ENCODE results near the gene SPRED2.

SPRED2 gene

GRCh38 chr2:65397122-65397521, 35.3 kb downstream of the SPRED2 start:
- H3K4me1 Mint-ChIP-seq (ENCODE audit: low read depth in 2 of 2) = peaks cover 2 to 10% of the 10 kb centered on the region in 2 donors
- H3K27me3 Mint-ChIP-seq = peaks cover 0 to 6% of the 10 kb centered on the region in 2 donors
- DNase-seq (no peak), ATAC-seq (replicated peaks) (no peak)
- H3K4me3 Mint-ChIP-seq = no peak overlapping the region
- H3K36me3 Mint-ChIP-seq (ENCODE audit: insufficient read depth) = no peaks in the 10 kb centered on the region
- H3K9me3 Mint-ChIP-seq = no peaks in the 10 kb centered on the region
- H3K27ac Mint-ChIP-seq = no peak overlapping the region

- H3K4me3 Mint-ChIP-seq = no peak overlapping the region
- H3K9me3 Mint-ChIP-seq = no peaks in the 10 kb centered on the region
- peaks cover 0 to 6% of the 10 kb centered on the region in 2 donors for H3K27me3 Mint-ChIP-seq
- H3K4me1 Mint-ChIP-seq (ENCODE audit: low read depth in 2 of 2) = peaks cover 2 to 10% of the 10 kb centered on the region in 2 donors
- DNase-seq (no peak), ATAC-seq (replicated peaks) (no peak)
- H3K36me3 Mint-ChIP-seq (ENCODE audit: insufficient read depth) = no peaks in the 10 kb centered on the region
- H3K27ac Mint-ChIP-seq = no peak overlapping the region
Measured at GRCh38 chr2:65396348-65397026, 35.9 kb downstream of the SPRED2 start.

- ATAC-seq (replicated peaks) (no peak), DNase-seq (no peak)
- H3K27ac Mint-ChIP-seq = no peak overlapping the region
- H3K27me3 Mint-ChIP-seq = peaks cover 0 to 6% of the 10 kb centered on the region in 2 donors
- H3K4me1 Mint-ChIP-seq (ENCODE audit: low read depth in 2 of 2) = peaks cover 2 to 10% of the 10 kb centered on the region in 2 donors
- no peaks in the 10 kb centered on the region for H3K9me3 Mint-ChIP-seq
- no peaks in the 10 kb centered on the region for H3K36me3 Mint-ChIP-seq (ENCODE audit: insufficient read depth)
- no peak overlapping the region for H3K4me3 Mint-ChIP-seq
Measured at GRCh38 chr2:65395621-65396347, 36.6 kb downstream of the SPRED2 start.

GRCh38 chr2:65393743-65394422, 38.5 kb downstream of the SPRED2 start:
- no peaks in the 10 kb centered on the region for H3K9me3 Mint-ChIP-seq
- ATAC-seq (replicated peaks) (no peak), DNase-seq (no peak)
- H3K36me3 Mint-ChIP-seq (ENCODE audit: insufficient read depth) = no peaks in the 10 kb centered on the region
- peaks cover 2 to 10% of the 10 kb centered on the region in 2 donors for H3K4me1 Mint-ChIP-seq (ENCODE audit: low read depth in 2 of 2)
- no peak overlapping the region for H3K4me3 Mint-ChIP-seq
- peaks cover 0 to 6% of the 10 kb centered on the region in 2 donors for H3K27me3 Mint-ChIP-seq
- H3K27ac Mint-ChIP-seq = no peak overlapping the region

GRCh38 chr2:65393046-65393445, 39.4 kb downstream of the SPRED2 start:
- H3K4me1 Mint-ChIP-seq (ENCODE audit: low read depth in 2 of 2) = peaks cover 2 to 10% of the 10 kb centered on the region in 2 donors
- no peak overlapping the region for H3K27ac Mint-ChIP-seq
- no peaks in the 10 kb centered on the region for H3K9me3 Mint-ChIP-seq
- no peak overlapping the region for H3K4me3 Mint-ChIP-seq
- peaks cover under 1% of the 10 kb centered on the region for H3K36me3 Mint-ChIP-seq (ENCODE audit: insufficient read depth)
- DNase-seq (no peak), ATAC-seq (replicated peaks) (no peak)
- peaks cover 0 to 6% of the 10 kb centered on the region in 2 donors for H3K27me3 Mint-ChIP-seq

- peaks cover 0 to 6% of the 10 kb centered on the region in 2 donors for H3K27me3 Mint-ChIP-seq
- H3K36me3 Mint-ChIP-seq (ENCODE audit: insufficient read depth) = peaks cover 4% of the 10 kb centered on the region
- no peak overlapping the region for H3K4me3 Mint-ChIP-seq
- peaks cover 2 to 6% of the 10 kb centered on the region in 2 donors for H3K4me1 Mint-ChIP-seq (ENCODE audit: low read depth in 2 of 2)
- DNase-seq (no peak), ATAC-seq (replicated peaks) (no peak)
- H3K9me3 Mint-ChIP-seq = no peaks in the 10 kb centered on the region
- no peak overlapping the region for H3K27ac Mint-ChIP-seq
Measured at GRCh38 chr2:65392609-65393008, 39.8 kb downstream of the SPRED2 start.

GRCh38 chr2:65390134-65390533, 42.3 kb downstream of the SPRED2 start:
- peaks cover 0 to 2% of the 10 kb centered on the region in 2 donors for H3K4me1 Mint-ChIP-seq (ENCODE audit: low read depth in 2 of 2)
- H3K27me3 Mint-ChIP-seq = peaks cover 0 to 3% of the 10 kb centered on the region in 2 donors
- no peak overlapping the region for H3K27ac Mint-ChIP-seq
- DNase-seq (no peak), ATAC-seq (replicated peaks) (peak; percentile 19)
- no peaks in the 10 kb centered on the region for H3K9me3 Mint-ChIP-seq
- peaks cover 7% of the 10 kb centered on the region for H3K36me3 Mint-ChIP-seq (ENCODE audit: insufficient read depth)
- no peak overlapping the region for H3K4me3 Mint-ChIP-seq

- ATAC-seq (replicated peaks) = no peak
- no peak for DNase-seq
- no peaks in the 10 kb centered on the region for H3K27me3 Mint-ChIP-seq
- H3K36me3 Mint-ChIP-seq (ENCODE audit: insufficient read depth) = peaks cover 7% of the 10 kb centered on the region
- H3K27ac Mint-ChIP-seq = no peak overlapping the region
- peaks cover 0 to 2% of the 10 kb centered on the region in 2 donors for H3K4me1 Mint-ChIP-seq (ENCODE audit: low read depth in 2 of 2)
- no peak overlapping the region for H3K4me3 Mint-ChIP-seq
- H3K9me3 Mint-ChIP-seq = no peaks in the 10 kb centered on the region
Measured at GRCh38 chr2:65389476-65389875, 42.9 kb downstream of the SPRED2 start.

- ATAC-seq (replicated peaks) (no peak), DNase-seq (no peak)
- Mint-ChIP-seq H3K27me3 (no peaks in the 10 kb centered on the region), H3K4me1 (ENCODE audit: low read depth in 2 of 2) (peaks cover 0 to 4% of the 10 kb centered on the region in 2 donors), H3K9me3 (no peaks in the 10 kb centered on the region), H3K36me3 (ENCODE audit: insufficient read depth) (peaks cover 7% of the 10 kb centered on the region), H3K27ac (no peak overlapping the region), H3K4me3 (no peak overlapping the region)
Measured at GRCh38 chr2:65388596-65389390, 43.6 kb downstream of the SPRED2 start.

- no peak overlapping the region for H3K27ac Mint-ChIP-seq
- DNase-seq = no peak
- peaks cover under 1 to 5% of the 10 kb centered on the region in 2 donors for H3K4me1 Mint-ChIP-seq (ENCODE audit: low read depth in 2 of 2)
- H3K4me3 Mint-ChIP-seq = no peak overlapping the region
- H3K27me3 Mint-ChIP-seq = no peaks in the 10 kb centered on the region
- H3K9me3 Mint-ChIP-seq = no peaks in the 10 kb centered on the region
- peaks cover 7% of the 10 kb centered on the region for H3K36me3 Mint-ChIP-seq (ENCODE audit: insufficient read depth)
- no peak for ATAC-seq (replicated peaks)
Measured at GRCh38 chr2:65388051-65388531, 44.3 kb downstream of the SPRED2 start.

GRCh38 chr2:65386989-65387388, 45.4 kb downstream of the SPRED2 start:
- Mint-ChIP-seq H3K4me3 (no peak overlapping the region), H3K36me3 (ENCODE audit: insufficient read depth) (peaks cover 7% of the 10 kb centered on the region), H3K27ac (no peak overlapping the region), H3K4me1 (ENCODE audit: low read depth in 2 of 2) (peaks cover 10 to 12% of the 10 kb centered on the region in 2 donors), H3K9me3 (no peaks in the 10 kb centered on the region), H3K27me3 (no peaks in the 10 kb centered on the region)
- ATAC-seq (replicated peaks) (no peak), DNase-seq (no peak)

- peaks cover 7% of the 10 kb centered on the region for H3K36me3 Mint-ChIP-seq (ENCODE audit: insufficient read depth)
- ATAC-seq (replicated peaks) (no peak), DNase-seq (no peak)
- no peaks in the 10 kb centered on the region for H3K9me3 Mint-ChIP-seq
- H3K27me3 Mint-ChIP-seq = no peaks in the 10 kb centered on the region
- peaks cover 13 to 17% of the 10 kb centered on the region in 2 donors for H3K4me1 Mint-ChIP-seq (ENCODE audit: low read depth in 2 of 2)
- H3K4me3 Mint-ChIP-seq = no peak overlapping the region
- no peak overlapping the region for H3K27ac Mint-ChIP-seq
Measured at GRCh38 chr2:65386344-65386743, 46.1 kb downstream of the SPRED2 start.
